Activated CD8-positive, alpha-beta memory T cell treated with anti-CD3 and anti-CD28 coated beads for 1 hour (primary cell): ENCODE data around the gene KRT2.

Source experiments
- DNase-seq, 2 donors: peaks; one replicate each; pipeline ENCODE4 v3.0.0-alpha.2; 2020; ENCODE audit warnings: low read depth in 1 of 2; ENCODE audit errors: extremely low read depth in 1 of 2

The KRT2 gene

GRCh38 chr12:52600941-52601481 lies 51.0 kb downstream of the KRT2 start, which contains the start of gene KRT72:
Gene KRT72 (minus strand): TSS chr12:52601463. CDS start chr12:52601452, 11 bp downstream.
- no peak for DNase-seq

- no peak for DNase-seq
Observed at GRCh38 chr12:52600475-52600874, 51.5 kb downstream of the KRT2 start.

- DNase-seq, result no peak
Observed at GRCh38 chr12:52600071-52600470, 51.9 kb downstream of the KRT2 start.

- no peak for DNase-seq
Observed at GRCh38 chr12:52598966-52599365, 53.0 kb downstream of the KRT2 start.
